ENCODE data around the gene CDNF.

Gene CDNF

GRCh38 chr10:14784459-14785055, 53.3 kb downstream of the CDNF start:
- no peak for DNase-seq

- DNase-seq, result no peak
These were observed 55.0 kb downstream of the CDNF start for GRCh38 chr10:14782691-14783363.

- no peak for DNase-seq
These were observed 56.1 kb downstream of the CDNF start for GRCh38 chr10:14781763-14782162.

GRCh38 chr10:14779001-14779651, 58.7 kb downstream of the CDNF start:
- DNase-seq, result no peak

GRCh38 chr10:14776546-14776945, 61.3 kb downstream of the CDNF start:
- no peak for DNase-seq

GRCh38 chr10:14775656-14776055, 62.2 kb downstream of the CDNF start:
- DNase-seq, result no peak

- no peak for DNase-seq
These were observed 63.0 kb downstream of the CDNF start, which contains the start of gene FAM107B for GRCh38 chr10:14774797-14775196. Gene FAM107B (minus strand): TSS chr10:14774897. CDS start chr10:14774663, 234 bp downstream.

GRCh38 chr10:14774214-14774580, 63.6 kb downstream of the CDNF start:
- no peak for DNase-seq

GRCh38 chr10:14773551-14774213, 64.2 kb downstream of the CDNF start:
- no peak for DNase-seq

GRCh38 chr10:14772399-14772798, 65.4 kb downstream of the CDNF start:
- DNase-seq, result no peak

- no peak for DNase-seq
These were observed 66.9 kb downstream of the CDNF start for GRCh38 chr10:14770927-14771326.
